Measurements from ENCODE around the gene TMEM52. TPM values are rescaled to one million over a fixed set of nuclear protein-coding genes. Genes with fewer than 3 reads are reported as not detected.

The TMEM52 gene
- total and polyA plus RNA-seq, 9 of the 15 experiments (the other 6 are each of a cell fraction or from before 2014, with no cell fraction given) = 0.37 to 22.5 (median 6.8) TPM

- Histone ChIP-seq H3K9me3 (replicated peaks; ENCODE audit: control insufficient read depth, insufficient read depth, low read depth, low read length) (peaks cover 2% of the 10 kb centered on the region; the same call in 1 of the 2 replicates), H3K27me3 (ENCODE audit: control insufficient read depth in 2 of 2, insufficient read depth in 2 of 2, low read length in 2 of 2) (peaks cover 0 to 14% of the 10 kb centered on the region in 2 experiments; a peak in 3 of 5 replicates), H3K9me1 (ENCODE audit: control insufficient read depth, insufficient read depth, low read length) (peaks cover 3% of the 10 kb centered on the region), H2AFZ (ENCODE audit: low read depth, low read length) (no peak overlapping the region), H3K4me2 (ENCODE audit: insufficient read depth, low read length) (no peak overlapping the region), H3K27ac (ENCODE audit: extremely low read depth, low read depth, low read length) (no peak overlapping the region), H3K79me2 (ENCODE audit: control insufficient read depth, insufficient read depth, low read length) (peaks cover 16% of the 10 kb centered on the region), H3K4me3 (no peak overlapping the region), H3K36me3 (ENCODE audit: control insufficient read depth, insufficient read depth, low read length) (peaks cover 3% of the 10 kb centered on the region; the same call in 1 of the 3 replicates), H3K4me1 (replicated peaks in 1 of 2; ENCODE audit: control insufficient read depth in 2 of 2, insufficient read depth in 2 of 2, low read length in 2 of 2) (peaks cover 17 to 61% of the 10 kb centered on the region in 2 experiments; a peak in 4 of 5 replicates), H4K20me1 (replicated peaks; ENCODE audit: control insufficient read depth, insufficient read depth, low read length) (no peaks in the 10 kb centered on the region), H3K9ac (ENCODE audit: insufficient read depth in 1 of 2, low read depth in 2 of 2, low read length in 2 of 2) (peak overlapping the region in 1 of 2 experiments; percentile 21; a peak in 1 of 4 replicates)
- in situ Hi-C loops (cut with MboI) = no loop called here
- no peak for ATAC-seq
- FAIRE-seq = no peak
- intact Hi-C loops (cut with micrococcal nuclease) = no loop called here
- CTCF ChIA-PET (ENCODE audit: low intra/inter-chr PET ratio) = no interaction called here
- BruUV-seq (replicated peaks) = no TSS peak
- DNase-seq (ENCODE audit: extremely low read depth in 1 of 4, low spot score in 3 of 4) = no peak
- POLR2A ChIA-PET = interaction anchor here (0.7 to 1.5 kb wide), 3 partner anchors 12 to 276 kb away, joined by 3 to 9 read pairs (median 3); no protein-coding TSS in a partner anchor
- TF ChIP-seq XRCC3 (IDR thresholded peaks at IDR 0.05) = no peak
- TF ChIP-seq RBBP5 (IDR thresholded peaks at IDR 0.05; ENCODE audit: borderline replicate concordance, insufficient read depth, low read length, poor library complexity, severe bottlenecking) = peak; percentile 21
- peak; percentile 8; the same call in 1 of the 2 replicates for TF ChIP-seq ZSCAN29 (IDR thresholded peaks at IDR 0.05)
- TF ChIP-seq LEF1 (IDR thresholded peaks at IDR 0.05) = no peak
- WGBS (ENCODE audit: insufficient coverage, low coverage, missing lambda C conversion rate) = 37% methylated on average over 10 of the region's 10 CpGs
Measured at GRCh38 chr1:1895060-1895418, 24.0 kb downstream of the TMEM52 start.

- BruUV-seq (replicated peaks) = no TSS peak
- Histone ChIP-seq H3K9me1 (ENCODE audit: control insufficient read depth, insufficient read depth, low read length) (peaks cover 3% of the 10 kb centered on the region), H2AFZ (ENCODE audit: low read depth, low read length) (no peak overlapping the region), H3K79me2 (ENCODE audit: control insufficient read depth, insufficient read depth, low read length) (peaks cover 21% of the 10 kb centered on the region), H4K20me1 (replicated peaks; ENCODE audit: control insufficient read depth, insufficient read depth, low read length) (no peaks in the 10 kb centered on the region), H3K4me1 (replicated peaks in 1 of 2; ENCODE audit: control insufficient read depth in 2 of 2, insufficient read depth in 2 of 2, low read length in 2 of 2) (peaks cover 17 to 60% of the 10 kb centered on the region in 2 experiments; a peak in 4 of 5 replicates), H3K4me2 (ENCODE audit: insufficient read depth, low read length) (no peak overlapping the region), H3K27ac (ENCODE audit: extremely low read depth, low read depth, low read length) (no peak overlapping the region), H3K4me3 (no peak overlapping the region), H3K9ac (ENCODE audit: insufficient read depth in 1 of 2, low read depth in 2 of 2, low read length in 2 of 2) (peak overlapping the region in 1 of 2 experiments; percentile 49; a peak in 1 of 4 replicates), H3K27me3 (ENCODE audit: control insufficient read depth in 2 of 2, insufficient read depth in 2 of 2, low read length in 2 of 2) (peaks cover 0 to 14% of the 10 kb centered on the region in 2 experiments; a peak in 3 of 5 replicates), H3K9me3 (replicated peaks; ENCODE audit: control insufficient read depth, insufficient read depth, low read depth, low read length) (peaks cover 2% of the 10 kb centered on the region; the same call in 1 of the 2 replicates), H3K36me3 (ENCODE audit: control insufficient read depth, insufficient read depth, low read length) (peaks cover 3% of the 10 kb centered on the region; the same call in 1 of the 3 replicates)
- POLR2A ChIA-PET = interaction anchor here (0.7 to 1.5 kb wide), 4 partner anchors 11 to 276 kb away, joined by 3 to 9 read pairs (median 3); no protein-coding TSS in a partner anchor
- TF ChIP-seq NR1H2 (CRISPR knock-in tag; IDR thresholded peaks at IDR 0.05) = no peak
- peak; percentile 49 for TF ChIP-seq KDM5B (IDR thresholded peaks at IDR 0.05; ENCODE audit: insufficient replicate concordance, low read depth, low read length)
- TF ChIP-seq ZNF408 (CRISPR knock-in tag; IDR thresholded peaks at IDR 0.05; ENCODE audit: low read depth) = no peak
- no peak for TF ChIP-seq PCBP2 (IDR thresholded peaks at IDR 0.05; ENCODE audit: low read depth, low read length, poor library complexity, severe bottlenecking)
- peak; percentile 43; the same call in 1 of the 2 replicates for TF ChIP-seq ZSCAN29 (IDR thresholded peaks at IDR 0.05)
- 0 out of 2 replicates have a peak, but pooled peaks have one; percentile 9 for TF ChIP-seq TFAP4 (CRISPR knock-in tag; IDR thresholded peaks at IDR 0.05; ENCODE audit: borderline replicate concordance)
- no peak for TF ChIP-seq ZNF217 (CRISPR knock-in tag; IDR thresholded peaks at IDR 0.05)
- intact Hi-C loops (cut with micrococcal nuclease) (no loop called here), in situ Hi-C loops (cut with MboI) (no loop called here)
- FAIRE-seq = no peak
- CTCF ChIA-PET (ENCODE audit: low intra/inter-chr PET ratio) = no interaction called here
- WGBS (ENCODE audit: insufficient coverage, low coverage, missing lambda C conversion rate) = 8% methylated on average over 14 of the region's 14 CpGs
- DNase-seq (ENCODE audit: extremely low read depth in 1 of 4, low spot score in 3 of 4) = no peak
- ATAC-seq = no peak
Measured at GRCh38 chr1:1894354-1895059, 24.6 kb downstream of the TMEM52 start.

All from K562 (cell line).